ENCODE results near the gene MKRN3. TPM values are rescaled to one million over a fixed set of nuclear protein-coding genes. Genes with fewer than 3 reads are reported as not detected.

The MKRN3 gene
- total and polyA plus RNA-seq, 2 donors (not counting 3 experiments of a cell fraction or from before 2014, with no cell fraction given), result 0.18 to 0.40 TPM

- DNase-seq (ENCODE audit: low read depth, low spot score), result no peak
- H3K9me3 ChIP-seq (replicated peaks; ENCODE audit: control insufficient read depth, insufficient read depth, low read length), result no peaks in the 10 kb centered on the region
- H2AFZ ChIP-seq (ENCODE audit: low read depth, low read length), result no peak overlapping the region
- no peaks in the 10 kb centered on the region for H3K9me1 ChIP-seq (replicated peaks; ENCODE audit: control insufficient read depth, extremely low read depth, insufficient read depth, low read length)
- no peaks in the 10 kb centered on the region for H3K4me1 ChIP-seq (ENCODE audit: control insufficient read depth, extremely low read depth, insufficient read depth, low read length)
- no peaks in the 10 kb centered on the region for H3K27me3 ChIP-seq (ENCODE audit: control insufficient read depth in 2 of 2, insufficient read depth in 2 of 2, low read length in 2 of 2)
- no peaks in the 10 kb centered on the region for H3K79me2 ChIP-seq (ENCODE audit: control insufficient read depth, insufficient read depth, low read length)
- TF ChIP-seq CTCF (IDR thresholded peaks at IDR 0.05; ENCODE audit: extremely low read depth in 1 of 2, insufficient read depth in 1 of 2, low read depth in 1 of 2, low read length in 2 of 2) (no peak), MYC (IDR thresholded peaks at IDR 0.05; ENCODE audit: low read depth, low read length) (no peak), GATA2 (IDR thresholded peaks at IDR 0.05; ENCODE audit: insufficient read depth, insufficient read length, low read depth, low read length) (no peak), POLR2A (IDR thresholded peaks at IDR 0.05; ENCODE audit: low read depth, low read length) (no peak), MAX (IDR thresholded peaks at IDR 0.05; ENCODE audit: insufficient read depth, insufficient read length) (no peak), EZH2 (IDR thresholded peaks at IDR 0.05; ENCODE audit: borderline replicate concordance, low read depth, low read length, severe bottlenecking) (no peak), JUN (IDR thresholded peaks at IDR 0.05; ENCODE audit: borderline replicate concordance, insufficient read depth, insufficient read length, low read depth) (no peak), POLR2AphosphoS5 (IDR thresholded peaks at IDR 0.05; ENCODE audit: insufficient read depth, low read depth, low read length) (no peak), FOS (IDR thresholded peaks at IDR 0.05; ENCODE audit: borderline replicate concordance, insufficient read depth, low read length) (no peak)
- intact Hi-C loops (cut with micrococcal nuclease), result no loop called here
- no TSS peak for BruUV-seq (replicated peaks)
- FAIRE-seq, result no peak
- H3K4me3 ChIP-seq (replicated peaks in 1 of 3; ENCODE audit: insufficient read depth in 1 of 3, low read depth in 1 of 3, low read length in 3 of 3), result no peak overlapping the region
- H3K36me3 ChIP-seq (ENCODE audit: control insufficient read depth in 2 of 2, extremely low read depth in 1 of 2, insufficient read depth in 2 of 2, low read length in 2 of 2), result no peaks in the 10 kb centered on the region
- no peak overlapping the region for H3K27ac ChIP-seq (ENCODE audit: insufficient read depth, low read depth, low read length)
- ChIA-PET POLR2A (no interaction called here), CTCF (no interaction called here)
- H4K20me1 ChIP-seq (replicated peaks; ENCODE audit: control insufficient read depth, extremely low read depth, insufficient read depth, low read length), result no peaks in the 10 kb centered on the region
- no peak overlapping the region for H3K4me2 ChIP-seq (ENCODE audit: insufficient read depth, low read length)
- dilution Hi-C loops (cut with MboI; ENCODE audit: extremely low pct_ligation_motif_present, low sequenced_read_pairs), result no loop called here
- no peak overlapping the region for H3K9ac ChIP-seq (replicated peaks; ENCODE audit: extremely low read depth, insufficient read depth, low read length)
These were observed 33.6 kb downstream of the MKRN3 start for GRCh38 chr15:23599053-23599452.

Measured in endothelial cell of umbilical vein (primary cell).